Left ventricle myocardium inferior (tissue), 1 donor: Measurements from ENCODE around the gene PLPP1. TPM values are rescaled to one million over a fixed set of nuclear protein-coding genes. Genes with fewer than 3 reads are reported as not detected.

Experiments used
- DNase-seq: peaks from one replicate; pipeline ENCODE4 v3.0.0-alpha.2; 2020
- H3K27ac ChIP-seq: fragments of 200-600 bp; replicated peaks from 2 replicates; pipeline ENCODE4 v1.8.0; 2021
- H3K27me3 ChIP-seq: fragments of 200-600 bp; 2 replicates; pipeline ENCODE4 v1.8.0; 2021; ENCODE audit warnings: low read depth
- H3K36me3 ChIP-seq: fragments of 200-600 bp; 2 replicates; pipeline ENCODE4 v1.8.0; 2021
- H3K4me1 ChIP-seq: fragments of 200-600 bp; 2 replicates; pipeline ENCODE4 v1.8.0; 2021
- H3K4me3 ChIP-seq: fragments of 200-600 bp; 2 replicates; pipeline ENCODE4 v1.8.0; 2021; ENCODE audit warnings: mild to moderate bottlenecking, moderate library complexity
- H3K9me3 ChIP-seq: fragments of 200-600 bp; replicated peaks from 2 replicates; pipeline ENCODE4 v1.8.0; 2021
- intact Hi-C: fragments of 100-400 bp; cut with micrococcal nuclease; formaldehyde crosslinking; loops from one replicate; pipeline ENCODE4 v1.11.0; 2022
- total RNA-seq: library from RNA; stranded (reverse); fragmentation: NEBNext Ultra II Directional; extraction: Animal tissue kit (Norgen Biotek cat#: 25700); gene quantifications from one replicate; pipeline ENCODE4 v1.2.1, GENCODE V29; 2021
- TF ChIP-seq, protein P1 (sequence below): fragments of 200-600 bp; IDR thresholded peaks from 2 replicates; pipeline ENCODE4 v1.8.0; 2021; ENCODE audit warnings: antibody characterized with exemption, mild to moderate bottlenecking, borderline replicate concordance
- donor health status: DM: no; HTN: yes; CAD: no; lungs with severe emphysema.

Gene PLPP1
- total RNA-seq, 1 donor from 2014 or later = 72.6 TPM

DNA sequence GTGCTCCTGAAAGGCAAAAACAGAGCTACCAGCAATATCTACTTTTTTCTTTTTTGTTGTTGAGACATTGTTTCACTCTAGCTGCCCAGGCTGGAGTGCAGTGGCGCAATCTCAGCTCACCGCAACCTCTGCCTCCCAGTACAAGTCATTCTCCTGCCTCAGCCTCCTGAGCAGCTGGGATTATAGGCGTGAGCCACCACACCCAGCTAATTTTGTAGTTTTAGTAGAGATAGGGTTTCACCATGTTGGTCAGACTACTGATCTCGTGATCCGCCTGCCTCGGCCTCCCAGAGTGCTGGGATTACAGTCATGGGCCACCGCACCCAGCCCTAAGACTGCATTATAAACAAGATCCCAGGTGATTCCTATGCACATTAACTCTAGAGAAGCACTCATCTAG, 17.0 kb downstream of the PLPP1 start:
- no peaks in the 10 kb centered on the region for H3K9me3 ChIP-seq
- intact Hi-C loops = no loop called here
- no peak for DNase-seq
- H3K4me1 ChIP-seq = peaks cover 95% of the 10 kb centered on the region
- H3K36me3 ChIP-seq = peaks cover 3% of the 10 kb centered on the region
- no peak overlapping the region for H3K4me3 ChIP-seq
- TF ChIP-seq, protein P1, sequence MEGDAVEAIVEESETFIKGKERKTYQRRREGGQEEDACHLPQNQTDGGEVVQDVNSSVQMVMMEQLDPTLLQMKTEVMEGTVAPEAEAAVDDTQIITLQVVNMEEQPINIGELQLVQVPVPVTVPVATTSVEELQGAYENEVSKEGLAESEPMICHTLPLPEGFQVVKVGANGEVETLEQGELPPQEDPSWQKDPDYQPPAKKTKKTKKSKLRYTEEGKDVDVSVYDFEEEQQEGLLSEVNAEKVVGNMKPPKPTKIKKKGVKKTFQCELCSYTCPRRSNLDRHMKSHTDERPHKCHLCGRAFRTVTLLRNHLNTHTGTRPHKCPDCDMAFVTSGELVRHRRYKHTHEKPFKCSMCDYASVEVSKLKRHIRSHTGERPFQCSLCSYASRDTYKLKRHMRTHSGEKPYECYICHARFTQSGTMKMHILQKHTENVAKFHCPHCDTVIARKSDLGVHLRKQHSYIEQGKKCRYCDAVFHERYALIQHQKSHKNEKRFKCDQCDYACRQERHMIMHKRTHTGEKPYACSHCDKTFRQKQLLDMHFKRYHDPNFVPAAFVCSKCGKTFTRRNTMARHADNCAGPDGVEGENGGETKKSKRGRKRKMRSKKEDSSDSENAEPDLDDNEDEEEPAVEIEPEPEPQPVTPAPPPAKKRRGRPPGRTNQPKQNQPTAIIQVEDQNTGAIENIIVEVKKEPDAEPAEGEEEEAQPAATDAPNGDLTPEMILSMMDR = no peak
- no peak overlapping the region for H3K27ac ChIP-seq
- H3K27me3 ChIP-seq = no peaks in the 10 kb centered on the region

DNA sequence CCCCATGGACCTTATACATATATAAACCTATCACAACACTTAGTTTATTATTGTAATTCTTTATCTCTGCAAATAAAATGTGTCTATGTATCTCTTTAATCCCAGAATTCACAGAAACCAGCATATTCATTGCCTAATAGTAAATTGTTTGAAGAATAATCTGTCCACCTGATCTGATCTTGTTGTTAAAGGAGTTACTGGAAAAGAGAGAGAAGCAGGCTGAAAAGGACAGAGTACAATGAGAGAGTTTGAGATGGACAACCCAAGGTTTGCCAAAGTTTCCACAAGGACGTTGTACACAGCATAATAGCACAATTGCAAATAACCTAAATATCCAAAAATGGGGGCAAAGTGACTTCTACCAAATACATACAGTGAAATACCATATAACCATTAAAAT, 23.8 kb downstream of the PLPP1 start:
- Histone ChIP-seq H3K27ac (peak overlapping the region; percentile 59), H3K9me3 (no peaks in the 10 kb centered on the region), H3K4me3 (no peak overlapping the region), H3K4me1 (peaks cover 82% of the 10 kb centered on the region), H3K36me3 (no peaks in the 10 kb centered on the region), H3K27me3 (no peaks in the 10 kb centered on the region)
- intact Hi-C loops = no loop called here
- TF ChIP-seq, protein P1 = no peak
- DNase-seq = no peak

DNA sequence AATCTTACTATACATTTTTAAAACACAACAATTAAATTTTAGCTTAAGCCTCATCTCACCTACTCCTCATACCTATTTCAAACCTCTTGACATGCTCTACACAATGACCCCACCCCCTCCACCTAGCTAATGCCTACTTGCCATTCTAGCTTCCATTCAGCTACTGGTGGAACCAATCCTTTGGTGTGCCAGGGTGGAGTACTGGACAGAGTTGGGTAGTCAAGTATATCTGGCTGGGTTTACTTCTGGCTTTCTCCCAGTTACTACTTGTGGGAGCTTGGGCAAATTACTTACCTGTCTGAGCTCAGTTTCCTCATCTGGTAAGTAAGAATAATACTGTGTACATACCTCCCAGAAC, 24.3 kb downstream of the PLPP1 start:
- Histone ChIP-seq H3K9me3 (no peaks in the 10 kb centered on the region), H3K27me3 (no peaks in the 10 kb centered on the region), H3K4me1 (peaks cover 82% of the 10 kb centered on the region), H3K36me3 (no peaks in the 10 kb centered on the region), H3K4me3 (no peak overlapping the region), H3K27ac (peak overlapping the region; percentile 59)
- no peak for DNase-seq
- intact Hi-C loops = no loop called here
- TF ChIP-seq, protein P1 = no peak

DNA sequence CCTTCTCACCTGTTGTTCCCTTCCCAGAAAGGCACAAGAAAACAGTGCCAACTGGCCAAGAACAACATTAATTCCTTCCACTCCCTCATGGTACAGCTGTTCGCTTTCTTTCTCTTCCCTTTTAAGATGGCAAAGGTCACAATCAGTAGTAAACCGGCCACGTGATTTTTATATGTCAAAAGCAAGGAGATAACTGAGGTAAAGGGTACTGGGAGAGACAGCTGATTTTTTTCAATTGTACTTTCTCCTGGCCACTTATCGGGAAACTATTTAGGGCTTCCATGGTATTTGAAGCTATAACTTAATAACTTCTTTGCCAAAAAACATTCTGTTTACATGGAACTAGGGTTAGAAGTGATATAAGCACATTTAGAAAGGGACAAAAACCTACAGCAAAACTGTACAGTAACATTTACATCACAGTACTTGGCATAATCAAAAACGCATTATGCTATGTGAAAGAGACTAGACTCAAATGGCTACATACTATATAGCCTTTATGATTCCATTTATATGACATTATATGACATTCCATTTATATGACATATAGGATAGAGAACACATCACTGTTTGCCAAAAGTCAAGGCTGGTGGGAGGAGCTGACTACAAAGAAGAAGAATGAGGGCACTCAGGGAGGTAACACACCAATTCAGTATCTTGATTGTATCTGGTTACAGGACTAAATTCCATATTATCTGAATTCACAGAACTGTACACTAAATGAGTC, 24.8 kb downstream of the PLPP1 start:
- Histone ChIP-seq H3K36me3 (no peaks in the 10 kb centered on the region), H3K4me3 (no peak overlapping the region), H3K4me1 (peaks cover 78% of the 10 kb centered on the region), H3K27ac (peak overlapping the region; percentile 59), H3K9me3 (no peaks in the 10 kb centered on the region), H3K27me3 (no peaks in the 10 kb centered on the region)
- TF ChIP-seq, protein P1 = no peak
- intact Hi-C loops = no loop called here
- no peak for DNase-seq

DNA sequence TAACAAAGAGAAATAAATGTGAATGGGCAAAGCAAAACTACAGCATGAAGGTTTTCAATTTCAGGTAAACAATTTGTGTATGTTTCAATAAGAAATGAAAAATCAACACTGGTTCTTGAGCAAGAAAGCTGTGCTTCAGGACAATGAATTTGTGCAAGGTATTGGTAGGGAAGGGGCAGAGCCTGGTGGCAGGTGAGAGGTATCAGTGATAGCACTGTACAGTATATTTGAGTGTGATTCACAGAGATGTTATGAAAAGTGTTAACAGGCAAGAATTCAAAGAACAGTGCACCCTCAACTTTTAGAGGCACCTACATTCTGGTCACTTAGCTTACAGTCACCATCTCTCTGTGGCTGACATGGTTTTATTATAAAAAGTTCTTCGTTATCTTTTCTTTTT, 25.7 kb downstream of the PLPP1 start:
- H3K4me1 ChIP-seq = peaks cover 70% of the 10 kb centered on the region

More for the DNA sequence above, 25.7 kb downstream of the PLPP1 start:
- TF ChIP-seq, protein P1 = no peak
- Histone ChIP-seq H3K9me3 (no peaks in the 10 kb centered on the region), H3K27ac (peak overlapping the region; percentile 59), H3K4me3 (no peak overlapping the region), H3K36me3 (no peaks in the 10 kb centered on the region), H3K27me3 (no peaks in the 10 kb centered on the region)
- DNase-seq = no peak
- intact Hi-C loops = no loop called here
